CD4-positive, alpha-beta T cell treated with Interleukin-12 subunit alpha and Interleukin-12 subunit beta, for 1 hour (primary cell): ENCODE measurements around the gene CLVS2.

Experiments
- DNase-seq: peaks from one replicate; pipeline ENCODE4 v3.0.0-alpha.2; 2020

Gene CLVS2

GRCh38 chr6:122995921-122996793 is at the start of gene CLVS2:
TSS of gene CLVS2 (plus strand) at chr6:122996235. CDS start at chr6:122997778, 1,543 bp downstream.
- no peak for DNase-seq

GRCh38 chr6:122947355-122947754 is 48.7 kb upstream of the CLVS2 start:
- DNase-seq = no peak

- DNase-seq = no peak
Measured at GRCh38 chr6:122953766-122954165, 42.3 kb upstream of the CLVS2 start.

- DNase-seq = no peak
Measured at GRCh38 chr6:122956376-122956775, 39.7 kb upstream of the CLVS2 start.

- no peak for DNase-seq
Measured at GRCh38 chr6:122962000-122962624, 33.9 kb upstream of the CLVS2 start.

GRCh38 chr6:122969999-122970533 is 26.0 kb upstream of the CLVS2 start:
- no peak for DNase-seq

- no peak for DNase-seq
Measured at GRCh38 chr6:122977180-122977579, 18.9 kb upstream of the CLVS2 start.

GRCh38 chr6:122984393-122984792 is 11.6 kb upstream of the CLVS2 start:
- DNase-seq = no peak

GRCh38 chr6:122994256-122994655 is 1.8 kb upstream of the CLVS2 start:
- no peak for DNase-seq

GRCh38 chr6:122996794-122997505 is 915 bp downstream of the CLVS2 start:
- DNase-seq = no peak

GRCh38 chr6:122997541-122998150 is 1.6 kb downstream of the CLVS2 start:
- no peak for DNase-seq

- no peak for DNase-seq
Measured at GRCh38 chr6:122998403-122998975, 2.5 kb downstream of the CLVS2 start.

- no peak for DNase-seq
Measured at GRCh38 chr6:123000244-123000770, 4.3 kb downstream of the CLVS2 start.

- DNase-seq = no peak
Measured at GRCh38 chr6:123001540-123001939, 5.5 kb downstream of the CLVS2 start.

GRCh38 chr6:123007885-123008284 is 11.8 kb downstream of the CLVS2 start:
- no peak for DNase-seq

- DNase-seq = no peak
Measured at GRCh38 chr6:123009059-123009458, 13.0 kb downstream of the CLVS2 start.

- DNase-seq = no peak
Measured at GRCh38 chr6:123014835-123015234, 18.8 kb downstream of the CLVS2 start.

GRCh38 chr6:123016431-123017103 is 20.5 kb downstream of the CLVS2 start:
- no peak for DNase-seq

GRCh38 chr6:123017104-123017682 is 21.2 kb downstream of the CLVS2 start:
- no peak for DNase-seq

GRCh38 chr6:123022975-123023374 is 26.9 kb downstream of the CLVS2 start:
- no peak for DNase-seq

GRCh38 chr6:123024976-123025375 is 28.9 kb downstream of the CLVS2 start:
- DNase-seq = no peak
